HG03060 (cell line): ENCODE results near the gene MTUS2.
"Not testable (repeated sequence)": the region's sequence is repeated elsewhere in the genome, so short reads cannot be mapped to it uniquely, and the experiment has no call there.

ENCODE experiments used
- ATAC-seq: cut with Tn5 transposase; IDR thresholded peaks from one replicate; pipeline ENCODE4 v1.9.1; 2021; ENCODE audit warnings: low read depth, moderate number of reproducible peaks; ENCODE audit not compliant: unreplicated experiment

MTUS2 gene

GRCh38 chr13:28955264-28955966 is 135.3 kb downstream of the MTUS2 start:
- no peak for ATAC-seq

DNA sequence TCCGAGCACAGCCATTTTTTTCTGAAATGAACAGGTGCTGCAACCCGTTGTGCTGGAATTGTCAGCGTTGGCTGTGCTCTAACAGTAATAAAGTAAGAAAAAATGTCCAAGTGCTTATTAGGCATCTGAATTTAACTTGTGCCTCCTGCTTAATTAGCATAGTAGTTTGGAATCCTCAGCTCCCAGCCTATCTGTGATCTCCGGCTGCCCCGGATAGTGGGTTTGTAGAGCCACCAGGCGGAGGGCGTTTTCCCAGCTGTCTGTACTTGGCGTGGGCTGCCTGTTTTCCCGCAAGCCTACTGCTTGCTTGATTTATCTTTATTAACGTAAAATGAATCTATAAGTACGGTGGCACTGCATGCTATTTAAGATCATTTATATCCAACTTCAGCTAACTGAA is 137.9 kb downstream of the MTUS2 start:
- no peak for ATAC-seq

GRCh38 chr13:28958441-28958840 is 138.3 kb downstream of the MTUS2 start:
- ATAC-seq: no peak

- ATAC-seq: no peak
These were observed 143.9 kb downstream of the MTUS2 start for GRCh38 chr13:28964052-28964451.

GRCh38 chr13:28964803-28965202 is 144.7 kb downstream of the MTUS2 start:
- ATAC-seq: no peak

DNA sequence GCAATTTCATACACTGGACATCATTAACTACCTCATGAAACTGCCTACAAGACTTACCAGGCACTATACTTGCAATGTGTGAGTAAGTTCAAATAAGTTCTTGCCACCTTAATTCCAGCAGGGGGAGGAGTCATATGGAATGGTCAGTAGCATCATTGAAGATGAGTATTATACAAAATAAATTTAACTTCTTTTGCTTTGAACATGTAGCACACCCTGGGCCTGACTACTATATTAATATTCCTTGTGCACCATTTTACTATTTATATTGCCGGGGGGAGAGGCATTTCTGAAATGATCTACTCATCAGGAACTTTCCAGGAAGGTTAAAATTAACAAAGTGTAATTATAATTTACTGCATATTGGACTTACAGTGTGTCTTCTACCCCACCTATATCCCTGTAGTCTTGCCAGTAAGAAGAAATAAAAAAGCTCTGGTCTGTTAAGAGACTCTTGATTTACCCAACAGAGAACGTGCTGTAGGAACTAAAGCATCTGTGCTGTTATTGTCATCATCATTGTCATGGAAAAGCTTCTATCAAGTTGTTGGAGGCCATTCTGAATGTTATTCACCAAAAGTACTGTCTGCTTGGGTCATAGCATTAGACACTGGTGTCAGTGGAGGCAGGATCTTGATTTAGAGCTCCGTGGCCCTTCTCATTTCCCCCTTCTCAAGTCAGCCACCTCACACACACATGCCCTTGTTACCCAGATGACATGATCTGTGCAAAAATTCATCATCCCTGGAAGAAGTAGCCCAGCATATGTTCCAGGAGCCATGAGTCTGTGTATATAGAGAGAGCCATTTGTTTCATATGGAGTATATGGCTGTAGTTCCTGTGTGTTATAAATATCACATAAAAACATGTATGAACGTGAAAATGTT is 147.1 kb downstream of the MTUS2 start:
- ATAC-seq: no peak

GRCh38 chr13:28976195-28976594 is 156.1 kb downstream of the MTUS2 start:
- no peak for ATAC-seq

- no peak for ATAC-seq
These were observed 156.5 kb downstream of the MTUS2 start for GRCh38 chr13:28976636-28977035.

DNA sequence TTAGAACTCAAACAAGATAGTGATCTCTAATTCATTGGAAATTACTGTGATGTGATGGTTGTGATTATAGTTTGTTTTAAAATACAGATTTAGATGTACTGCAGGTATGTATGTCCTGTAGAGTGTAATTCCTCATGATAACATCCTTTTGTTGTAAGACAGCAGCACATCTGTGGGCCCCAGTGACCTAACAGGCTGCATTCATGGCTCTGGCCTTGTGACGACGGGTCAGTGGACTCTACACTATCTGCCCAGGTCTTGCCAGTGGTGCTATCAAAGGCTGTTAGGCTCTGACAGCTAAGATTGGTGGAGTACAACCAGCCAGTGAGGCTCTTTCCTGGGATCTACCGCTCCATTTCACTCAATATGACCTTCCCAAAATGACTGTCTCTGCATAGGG is 158.4 kb downstream of the MTUS2 start:
- no peak for ATAC-seq

DNA sequence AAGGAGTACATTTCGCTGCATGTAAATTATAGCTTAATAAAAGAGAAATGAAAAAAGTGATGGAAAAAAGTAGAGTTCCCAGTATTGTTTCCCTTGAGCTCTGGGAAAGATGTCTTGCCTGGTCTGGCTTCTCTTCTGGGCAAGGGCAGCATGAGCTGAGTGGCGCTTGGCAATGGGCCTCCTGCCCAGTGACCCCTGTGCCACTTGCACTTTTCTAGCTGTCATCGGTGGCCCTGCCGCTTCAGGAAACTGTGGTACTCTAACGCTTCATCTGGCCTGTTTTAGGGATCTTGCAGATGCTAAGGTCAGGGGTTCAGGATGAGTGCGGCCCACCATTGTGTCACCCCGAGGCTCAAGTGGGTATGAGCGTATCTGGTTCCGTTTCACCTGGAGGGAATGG is 161.4 kb downstream of the MTUS2 start:
- no peak for ATAC-seq

DNA sequence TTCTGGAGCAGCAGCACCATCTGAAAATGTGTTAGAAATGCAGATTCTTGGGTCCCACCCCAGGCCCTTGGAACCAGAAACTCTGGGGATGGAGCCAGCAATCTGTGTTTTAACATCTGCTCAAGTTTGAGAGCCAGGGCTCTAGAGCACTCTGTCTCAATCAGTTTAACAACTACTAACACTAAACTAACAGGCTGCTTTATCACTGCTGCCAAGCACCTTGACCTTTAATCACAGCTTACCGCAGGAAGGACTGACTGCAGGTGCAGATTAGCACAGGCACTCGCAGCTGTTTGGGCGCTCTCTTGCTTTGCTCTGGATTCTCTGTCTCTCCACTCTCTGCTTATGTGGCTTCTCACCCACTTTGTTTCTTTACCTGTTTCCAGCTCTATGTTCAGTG is 163.5 kb downstream of the MTUS2 start:
- no peak for ATAC-seq

- ATAC-seq: no peak
These were observed 164.2 kb downstream of the MTUS2 start for GRCh38 chr13:28984326-28984725.

- ATAC-seq: no peak
These were observed 164.7 kb downstream of the MTUS2 start for GRCh38 chr13:28984825-28985224.

DNA sequence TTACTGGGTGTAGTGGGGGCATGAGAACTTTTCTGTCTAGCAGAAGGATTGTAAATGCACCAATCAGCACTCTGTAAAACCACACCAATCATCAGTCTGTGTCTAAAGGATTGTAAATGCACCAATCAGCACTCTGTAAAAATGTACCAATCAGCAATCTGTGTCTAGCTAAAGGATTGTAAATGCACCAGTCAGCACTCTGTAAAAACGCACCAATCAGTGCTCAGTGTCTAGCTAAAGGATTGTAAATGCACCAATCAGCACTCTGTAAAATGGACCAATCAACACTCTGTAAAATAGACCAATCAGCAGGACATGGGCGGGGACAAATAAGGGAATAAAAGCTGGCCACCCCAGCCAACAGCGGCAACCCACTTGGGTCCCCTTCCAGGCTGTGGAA is 170.2 kb downstream of the MTUS2 start:
- not testable (repeated sequence) for ATAC-seq

GRCh38 chr13:28991764-28992163 is 171.6 kb downstream of the MTUS2 start:
- no peak for ATAC-seq

- ATAC-seq: no peak
These were observed 180.7 kb downstream of the MTUS2 start for GRCh38 chr13:29000826-29001225.

- no peak for ATAC-seq
These were observed 185.1 kb downstream of the MTUS2 start for GRCh38 chr13:29005035-29005762.

GRCh38 chr13:29005763-29006120 is 185.6 kb downstream of the MTUS2 start:
- no peak for ATAC-seq

GRCh38 chr13:29006359-29006850 is 186.3 kb downstream of the MTUS2 start:
- ATAC-seq: no peak

- no peak for ATAC-seq
These were observed 188.2 kb downstream of the MTUS2 start for GRCh38 chr13:29008296-29008695.

DNA sequence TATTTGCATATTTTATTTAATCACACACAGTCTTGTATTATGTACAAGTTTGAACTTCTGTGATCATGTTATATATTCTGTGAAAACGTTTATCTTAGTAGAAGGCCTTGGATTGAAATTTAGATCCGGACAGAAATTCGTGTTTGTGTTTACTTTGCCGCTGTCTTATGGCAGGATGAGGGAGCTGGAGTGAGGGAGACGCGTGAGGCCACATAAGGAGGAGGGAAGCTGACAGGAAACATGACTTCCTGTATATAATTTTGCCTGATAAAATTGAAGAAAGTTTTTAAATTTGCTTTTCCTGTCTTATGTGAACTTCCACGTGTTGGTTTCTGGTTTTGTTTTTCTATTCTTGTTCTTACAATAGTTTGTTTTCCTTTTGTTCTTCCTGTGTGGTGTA is 200.2 kb downstream of the MTUS2 start:
- no peak for ATAC-seq
